DMS153 treated with DMSO at 0.1 percent for 48 hours (cell line): ENCODE measurements around the gene CBX7.

Source experiments
- DNase-seq: peaks from one replicate; lab custom pipeline; 2025; ENCODE audit not compliant: unreplicated experiment; lab: John Stamatoyannopoulos, UW

Gene CBX7

GRCh38 chr22:39152511-39153219 lies at the start of gene CBX7:
Gene CBX7, minus strand, starts transcription at chr22:39152680. Its CDS starts 236 bp downstream, at chr22:39152444.
- DNase-seq: peak; percentile 46

DNA sequence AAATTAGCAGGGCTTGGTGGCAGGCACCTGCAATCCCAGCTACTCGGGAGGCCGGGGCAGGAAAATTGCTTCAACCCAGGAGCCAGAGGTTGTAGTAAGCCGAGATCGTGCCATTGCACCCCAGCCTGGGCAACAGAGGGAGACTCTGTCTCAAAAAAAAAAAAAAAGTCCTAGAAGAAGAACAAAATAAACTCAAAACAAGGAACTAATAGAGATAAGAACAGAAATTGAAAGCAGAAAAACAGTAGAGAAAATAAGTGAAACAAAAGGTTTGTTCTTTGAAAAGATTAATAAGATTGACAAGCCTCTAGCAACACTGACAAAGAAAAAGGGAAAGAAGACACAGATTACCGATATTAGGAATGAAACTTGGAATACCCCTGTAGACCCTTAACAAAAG lies 45.1 kb upstream of the CBX7 start:
- no peak for DNase-seq

GRCh38 chr22:39194098-39194497 lies 41.6 kb upstream of the CBX7 start:
- no peak for DNase-seq

- DNase-seq: no peak
Observed at GRCh38 chr22:39188809-39189208, 36.3 kb upstream of the CBX7 start.

DNA sequence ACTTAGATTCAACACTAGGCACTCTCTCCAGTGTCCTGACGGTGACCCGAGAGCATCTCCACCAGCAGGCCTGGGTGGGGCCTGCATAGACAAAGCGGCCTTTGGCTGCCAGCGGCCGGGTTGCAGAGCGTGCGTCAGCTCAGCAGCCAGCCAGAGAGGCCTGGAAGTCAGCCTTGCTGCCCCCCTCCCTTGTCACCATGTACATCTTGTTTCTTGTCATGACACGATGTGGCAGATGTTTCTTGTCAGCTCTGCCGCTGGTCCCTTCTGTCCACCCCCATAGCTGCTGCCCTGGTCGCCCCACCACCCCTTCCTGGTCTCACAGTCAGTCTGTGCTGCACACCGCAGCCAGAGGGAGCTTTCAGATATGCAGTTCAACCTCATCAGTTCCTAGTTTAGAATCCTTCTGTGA lies 33.1 kb upstream of the CBX7 start:
- DNase-seq: no peak

GRCh38 chr22:39184586-39185577 lies 32.4 kb upstream of the CBX7 start:
- no peak for DNase-seq

DNA sequence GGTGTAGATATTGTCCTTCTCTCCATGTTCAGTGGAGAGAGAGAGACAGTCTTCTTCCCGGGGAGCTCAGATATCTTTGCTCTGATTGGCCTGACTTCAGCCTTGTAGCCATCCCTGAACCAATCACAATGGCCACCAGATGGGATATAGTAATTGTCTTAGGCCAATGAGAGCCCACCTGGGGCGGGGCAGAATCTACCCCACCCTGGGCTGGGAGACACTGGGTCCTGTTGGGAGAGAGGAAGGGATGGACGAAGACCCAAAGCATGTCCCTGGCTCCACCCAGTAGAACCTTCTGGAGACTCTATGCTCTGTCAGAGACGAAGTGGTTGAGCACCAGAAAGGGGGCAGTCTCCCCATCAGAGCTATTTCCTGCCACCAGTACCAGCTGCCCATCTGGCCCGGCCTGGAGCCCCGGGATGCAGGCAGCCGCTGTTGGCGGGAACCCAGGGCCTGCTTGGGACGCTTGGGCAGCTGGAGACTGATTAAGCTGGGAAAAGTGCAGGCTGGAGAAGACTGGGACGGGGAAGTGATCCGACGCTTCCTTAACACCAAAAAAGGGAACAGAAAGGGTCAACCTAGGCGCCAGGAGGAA lies 31.6 kb upstream of the CBX7 start:
- no peak for DNase-seq

GRCh38 chr22:39182478-39183030 lies 30.1 kb upstream of the CBX7 start:
- no peak for DNase-seq

- no peak for DNase-seq
Observed at GRCh38 chr22:39181778-39182177, 29.3 kb upstream of the CBX7 start.

DNA sequence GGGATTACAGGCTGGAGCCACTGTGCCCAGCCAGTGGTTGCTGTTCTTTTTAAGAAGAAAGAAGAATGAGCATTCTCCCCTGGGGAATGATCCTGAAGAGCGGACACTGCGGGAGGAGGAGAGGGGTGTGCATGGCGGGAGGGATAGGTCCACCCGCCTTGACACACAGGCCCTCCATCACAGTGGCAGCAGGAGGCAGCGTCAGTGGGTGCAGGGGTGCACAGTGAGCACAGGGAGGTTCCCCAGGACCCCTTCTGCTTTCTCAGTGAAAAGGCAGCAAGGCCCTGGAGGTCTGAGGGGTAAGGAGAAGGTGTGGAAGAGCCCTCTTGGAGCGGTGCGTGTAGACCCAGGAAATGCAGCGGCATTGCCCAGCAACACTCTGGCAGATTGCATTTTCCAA lies 28.9 kb upstream of the CBX7 start:
- no peak for DNase-seq

DNA sequence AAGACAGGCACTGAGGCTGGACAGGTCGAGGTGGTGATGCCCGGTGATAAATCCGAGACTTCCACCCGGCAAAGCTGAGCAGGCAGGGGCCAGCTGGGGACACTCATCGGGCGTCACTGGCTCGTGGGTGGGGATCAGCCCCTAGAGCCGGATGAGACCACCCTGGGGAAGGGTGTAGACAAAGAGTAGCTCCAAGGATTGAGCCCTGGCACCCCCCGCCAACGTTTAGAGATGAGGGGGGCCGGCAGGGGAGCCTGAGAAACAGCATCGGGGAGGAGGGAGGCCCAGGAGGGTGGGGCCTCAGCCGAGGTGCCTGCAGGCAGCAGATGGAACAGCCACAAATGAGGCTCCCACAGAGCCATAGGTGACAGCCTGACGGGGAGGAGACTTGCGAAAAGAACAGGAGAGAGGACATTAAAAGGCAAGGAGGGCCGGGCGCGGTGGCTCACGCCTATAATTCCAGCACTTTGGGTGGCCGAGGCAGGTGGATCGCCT lies 27.4 kb upstream of the CBX7 start:
- DNase-seq: no peak

GRCh38 chr22:39179401-39179827 lies 26.9 kb upstream of the CBX7 start:
- no peak for DNase-seq

DNA sequence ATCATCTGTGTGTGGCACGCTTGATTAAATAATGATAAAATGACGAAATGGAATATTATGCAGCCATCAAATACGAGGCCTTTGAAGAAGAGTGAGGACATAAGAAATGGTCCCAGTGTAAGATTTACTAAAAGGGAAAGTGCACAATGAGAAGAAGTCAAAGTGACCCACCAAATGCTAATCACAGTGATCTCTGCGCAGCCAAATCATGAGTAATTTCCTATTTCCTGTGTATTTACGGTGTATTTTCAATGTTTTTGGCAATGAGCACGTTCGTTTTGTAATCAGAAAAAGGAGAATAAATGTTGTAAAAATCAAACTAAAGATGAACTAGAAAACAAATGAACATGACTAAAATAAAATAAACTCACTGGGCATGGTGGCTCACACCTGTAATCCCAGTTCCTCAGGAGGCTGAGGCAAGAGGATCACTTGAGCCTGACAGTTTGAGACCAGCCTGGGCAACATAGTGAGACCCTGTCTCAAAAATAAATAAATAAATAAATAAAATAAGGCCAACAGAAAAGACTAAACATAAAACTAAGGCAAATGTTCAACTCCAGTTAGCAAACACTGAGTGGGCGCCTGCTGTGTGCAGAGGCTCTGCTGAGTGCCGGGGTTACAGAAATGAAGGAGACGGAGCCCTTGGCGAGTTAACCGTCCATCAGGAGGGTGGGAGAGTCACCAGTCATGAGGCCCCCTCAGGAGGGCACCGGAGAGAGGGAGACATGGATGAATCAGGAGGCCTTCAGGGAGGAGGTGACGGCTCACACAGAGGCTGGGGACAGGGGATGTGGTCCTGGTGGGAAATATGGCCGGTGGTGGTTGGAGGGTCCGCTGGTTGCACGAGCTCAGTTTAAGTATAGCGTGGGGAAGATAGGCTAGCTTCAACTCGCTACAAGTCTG lies 26.0 kb upstream of the CBX7 start:
- DNase-seq: no peak

DNA sequence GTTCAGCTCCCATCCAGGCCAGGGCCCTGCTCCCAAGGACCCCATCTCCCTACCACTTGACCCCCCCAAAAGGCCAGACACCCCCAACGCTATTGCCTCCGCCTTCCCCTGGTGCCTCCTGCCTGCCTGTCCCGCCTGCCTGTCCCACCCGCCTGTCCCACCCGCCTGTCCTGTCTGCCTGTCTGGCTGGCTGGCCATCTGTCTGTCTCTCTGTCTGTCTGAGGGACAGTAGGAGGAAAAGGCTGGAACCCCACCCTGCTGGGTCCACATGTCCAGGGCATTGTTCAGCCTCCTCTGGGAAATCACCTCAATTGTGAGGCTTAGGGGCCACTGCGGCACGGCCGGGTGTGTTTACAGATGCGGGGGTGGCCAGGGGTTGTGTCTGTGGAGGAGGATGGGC lies 25.3 kb upstream of the CBX7 start:
- DNase-seq: no peak

DNA sequence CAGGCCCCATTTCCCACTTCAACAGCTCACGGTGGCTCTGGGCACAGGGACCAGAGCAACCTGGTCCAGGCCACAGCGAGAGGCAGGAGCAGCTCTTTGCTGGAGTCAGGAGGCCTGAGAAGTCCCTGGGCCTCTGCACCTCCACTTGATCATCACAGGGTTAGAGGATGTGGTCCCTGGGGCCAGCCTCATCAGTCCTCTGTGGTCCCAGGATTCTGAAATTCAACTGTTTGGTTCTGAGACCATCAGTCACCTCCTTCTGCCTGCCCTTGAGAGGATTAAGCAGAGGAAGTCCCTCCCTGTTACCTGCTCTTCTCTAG lies 24.9 kb upstream of the CBX7 start:
- no peak for DNase-seq

DNA sequence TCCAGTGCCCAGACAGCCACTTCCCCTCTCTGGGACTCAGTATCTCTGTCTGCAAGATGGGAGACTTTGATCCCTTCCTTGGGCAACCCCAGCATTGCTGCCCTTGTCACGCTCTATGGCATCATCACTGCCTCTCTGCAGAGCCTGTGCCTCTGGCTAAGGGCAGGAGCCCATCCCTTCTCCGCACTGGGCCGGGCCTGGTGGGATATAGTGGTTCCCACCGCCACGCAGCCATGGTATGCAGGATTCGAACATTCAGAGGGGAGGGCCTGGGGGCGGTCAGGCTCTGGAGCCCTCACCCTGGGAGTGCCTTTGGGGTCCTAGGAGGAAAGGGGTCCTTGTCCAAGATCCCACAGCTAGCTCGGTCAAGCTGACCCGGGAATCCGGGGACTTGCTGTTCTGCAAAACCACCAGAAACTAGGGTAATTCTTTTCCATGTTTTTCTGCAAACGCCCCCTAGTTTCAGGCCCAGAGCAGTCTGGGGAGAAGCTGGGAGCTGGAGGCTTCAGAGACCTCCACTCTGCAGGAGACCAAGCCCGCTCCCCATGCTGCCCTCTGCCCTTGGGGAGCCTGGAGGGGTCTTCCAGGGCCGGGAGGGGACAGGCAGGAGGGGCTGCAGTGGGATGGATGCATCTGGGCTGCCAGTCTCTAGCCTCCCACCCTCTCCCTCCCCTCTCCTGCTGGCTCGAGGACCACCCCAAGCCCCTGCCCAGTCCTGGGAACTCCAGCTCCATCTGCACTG lies 24.4 kb upstream of the CBX7 start:
- no peak for DNase-seq

- no peak for DNase-seq
Observed at GRCh38 chr22:39176143-39176713, 23.7 kb upstream of the CBX7 start.

GRCh38 chr22:39175353-39176142 lies 23.1 kb upstream of the CBX7 start:
- no peak for DNase-seq
